Amniotic stem cell (primary cell): Measurements from ENCODE around the gene ZNF521.

Source experiments
- DNase-seq: peaks from one replicate; lab custom pipeline; 2025; lab: John Stamatoyannopoulos, UW

Gene ZNF521

DNA sequence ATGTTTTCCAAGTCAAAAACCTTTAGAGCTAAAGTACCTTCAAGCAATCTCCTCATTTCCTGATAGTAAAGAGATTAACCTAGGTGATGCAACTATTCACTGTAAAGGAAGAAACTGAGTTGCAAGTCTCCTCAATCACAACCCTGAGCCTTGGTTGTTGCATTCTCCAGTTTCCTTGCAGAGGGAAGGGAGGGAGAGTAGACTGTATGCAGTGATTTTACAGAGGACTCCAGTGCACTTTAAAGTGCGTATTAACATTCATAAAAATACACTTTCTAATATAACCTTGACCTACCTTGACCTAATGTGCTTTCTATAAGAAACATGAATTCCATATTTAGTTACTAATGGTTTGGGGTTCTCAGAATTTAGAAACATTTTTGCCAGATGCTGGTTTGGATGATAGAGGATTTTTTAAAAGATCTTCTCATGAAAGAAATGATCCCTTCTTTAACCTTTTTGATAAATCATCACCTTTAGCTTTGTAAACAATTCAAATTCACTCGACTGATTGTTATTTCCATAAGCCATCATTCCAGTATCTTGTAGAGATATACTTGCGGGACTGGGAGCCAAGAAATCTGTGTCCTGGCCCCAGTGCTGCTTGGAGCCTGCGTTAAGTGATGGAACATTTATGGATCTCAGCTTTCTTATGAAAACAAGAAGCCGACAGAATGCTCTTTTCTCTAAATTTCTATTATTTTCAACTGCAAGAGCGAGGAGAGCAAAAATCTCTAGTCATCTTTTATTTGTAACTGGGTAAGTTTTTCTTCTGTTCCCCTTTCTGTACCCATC is 228.3 kb downstream of the ZNF521 start:
- no peak for DNase-seq

DNA sequence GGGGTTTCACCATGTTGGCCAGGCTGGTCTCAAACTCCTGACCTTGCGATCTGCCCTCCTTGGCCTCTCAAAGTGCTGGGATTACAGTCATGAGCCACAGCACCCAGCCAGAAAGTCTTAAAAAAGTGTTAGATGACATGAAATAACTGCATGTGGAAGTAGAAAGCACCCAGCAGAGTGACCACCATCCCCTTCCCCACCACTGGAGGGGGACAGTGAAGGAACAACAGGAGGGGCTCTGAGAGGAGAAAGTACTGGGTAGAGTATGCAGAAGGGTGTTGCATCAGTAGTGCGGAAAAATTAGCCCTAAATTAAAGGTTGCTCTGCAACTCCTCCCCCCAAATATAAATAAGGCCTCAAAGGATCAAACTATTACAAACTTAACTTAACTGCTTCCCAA is 230.5 kb downstream of the ZNF521 start:
- no peak for DNase-seq

- DNase-seq = no peak
These were observed 238.4 kb downstream of the ZNF521 start for GRCh38 chr18:25113566-25113965.

DNA sequence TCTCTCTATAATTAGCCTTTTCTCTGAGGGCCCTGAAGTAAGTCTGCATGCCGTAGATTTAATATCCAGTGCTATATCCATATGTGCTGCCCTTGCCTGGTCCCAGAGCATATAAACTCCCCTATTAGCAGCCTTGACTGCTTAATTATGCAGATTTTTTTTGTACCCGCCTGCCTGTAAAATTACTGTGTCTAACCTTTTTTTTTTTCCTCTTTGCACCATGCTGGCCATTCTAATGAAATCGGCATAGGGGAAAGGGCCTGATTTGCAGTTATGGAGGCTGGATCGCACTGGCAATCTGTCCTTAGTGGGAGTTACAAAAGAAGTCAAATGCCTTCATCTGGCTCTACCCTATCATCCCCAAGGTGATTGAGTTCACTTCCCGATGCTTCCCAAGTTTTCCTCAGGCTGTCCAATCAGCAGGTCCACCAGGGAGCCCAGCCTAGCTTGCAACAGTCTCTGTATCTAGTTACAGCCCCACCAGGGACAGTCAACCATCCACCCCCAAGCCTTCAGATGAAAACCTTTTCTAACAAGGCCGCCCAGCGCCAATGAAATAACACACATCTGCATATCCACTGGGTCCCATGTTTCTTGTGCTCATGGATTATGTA is 239.0 kb downstream of the ZNF521 start:
- DNase-seq = no peak

GRCh38 chr18:25111377-25112288 is 240.3 kb downstream of the ZNF521 start:
- DNase-seq = no peak

DNA sequence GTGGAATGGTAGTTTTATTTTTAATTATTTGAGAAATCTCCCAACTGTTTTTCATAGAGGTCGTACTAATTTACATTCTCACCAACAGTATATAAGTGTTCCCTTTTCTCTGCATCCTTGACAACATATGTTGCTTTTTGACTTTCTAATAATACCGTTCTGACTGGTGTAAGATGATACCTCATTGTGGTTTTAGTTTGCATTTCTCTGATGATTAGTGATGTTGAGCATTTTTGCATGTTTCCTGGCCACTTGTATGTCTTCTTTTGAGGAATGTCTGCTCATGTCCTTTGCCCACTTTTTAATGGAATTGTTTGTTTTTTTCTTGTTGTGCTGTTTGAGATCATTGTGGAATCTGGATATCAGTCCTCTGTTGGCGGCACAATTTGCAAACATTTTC is 242.5 kb downstream of the ZNF521 start:
- peak; percentile 5 for DNase-seq

DNA sequence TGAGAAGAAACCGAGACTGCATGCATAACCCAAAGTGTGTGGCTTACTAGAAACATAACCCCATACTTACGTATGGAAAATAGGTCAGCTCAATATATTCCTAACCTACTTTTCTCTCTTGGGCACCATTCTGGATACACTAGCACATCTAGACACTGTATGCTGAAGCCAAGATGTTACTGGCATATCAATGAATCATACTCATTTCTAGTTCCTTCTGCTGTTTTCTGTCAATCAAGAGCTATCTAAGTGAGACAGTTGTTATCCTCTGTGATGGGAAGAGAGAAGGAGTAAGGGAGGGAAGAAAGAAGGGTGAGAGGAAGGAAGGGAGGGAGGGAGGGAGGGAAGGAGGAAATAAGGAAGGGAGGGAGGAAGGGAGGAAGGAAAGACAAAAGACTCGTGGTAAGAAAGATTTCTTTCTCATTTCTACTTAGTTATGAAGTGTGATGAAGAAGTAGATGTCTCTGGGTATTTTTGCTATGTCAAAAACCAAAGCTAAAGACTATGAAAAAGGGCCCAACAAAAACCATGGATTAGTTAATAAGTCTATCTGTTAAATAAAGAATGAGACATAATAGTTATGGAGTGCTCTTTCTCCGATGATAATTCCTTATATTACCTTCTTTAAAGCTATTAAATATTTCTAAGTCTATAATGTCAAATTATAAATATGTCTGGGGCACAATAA is 248.4 kb downstream of the ZNF521 start:
- DNase-seq = no peak

DNA sequence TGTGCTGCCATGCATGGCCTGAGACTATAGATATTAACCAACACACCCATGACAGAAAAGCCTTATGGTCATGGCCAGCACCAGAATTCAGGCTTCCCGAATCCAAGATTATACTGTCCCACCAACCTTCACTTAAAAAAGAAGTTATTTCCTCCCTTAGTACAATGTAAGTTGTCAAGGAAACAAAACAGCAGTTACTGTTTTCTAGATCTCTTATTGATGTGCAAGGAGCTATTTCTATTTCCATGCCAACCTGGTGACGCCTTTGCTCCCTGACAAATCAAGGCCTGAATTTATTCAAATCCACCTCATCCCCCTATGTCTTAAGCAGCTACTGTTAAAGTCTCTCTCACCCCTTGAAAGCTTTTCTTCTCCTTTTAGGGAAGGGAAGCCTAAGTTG is 249.3 kb downstream of the ZNF521 start:
- no peak for DNase-seq

DNA sequence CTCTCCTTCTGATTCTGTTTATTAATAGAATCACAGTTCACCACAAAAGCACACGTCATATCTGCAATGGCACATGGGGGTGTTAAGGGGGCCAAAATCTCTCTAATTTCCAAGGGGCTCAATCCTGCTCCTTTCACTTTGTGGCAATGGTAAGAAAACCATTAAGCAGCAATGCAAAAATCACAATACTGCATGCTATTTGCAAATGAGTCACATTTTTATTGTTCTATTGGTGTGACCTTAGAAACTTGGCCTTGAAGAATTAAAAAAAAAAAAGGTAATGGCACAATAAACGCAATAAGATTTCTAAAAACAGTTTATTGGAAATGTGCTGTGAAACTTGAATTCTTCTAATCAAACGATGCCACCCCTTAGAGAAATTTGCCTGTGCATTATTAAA is 251.5 kb downstream of the ZNF521 start:
- DNase-seq = no peak

DNA sequence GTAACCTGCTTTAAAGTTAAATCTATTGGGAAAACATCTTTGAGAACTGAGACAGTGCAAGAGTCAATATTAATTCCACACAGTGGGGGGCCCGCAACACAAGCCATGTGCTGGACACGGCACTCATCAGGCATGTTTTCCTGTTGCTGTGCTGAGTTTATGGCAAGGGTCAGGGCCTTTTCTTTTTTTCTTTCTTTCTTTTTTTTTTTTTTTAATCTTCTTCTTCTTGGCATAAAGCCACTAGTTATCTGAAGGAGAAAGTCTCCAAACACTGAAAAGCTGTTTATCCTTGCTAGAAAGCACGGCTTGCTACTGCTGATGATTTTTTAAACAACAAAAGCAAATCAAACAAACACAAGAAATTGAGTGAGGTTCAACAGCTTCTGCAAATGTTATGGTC is 252.1 kb downstream of the ZNF521 start:
- no peak for DNase-seq

GRCh38 chr18:25097569-25098056 is 254.4 kb downstream of the ZNF521 start:
- no peak for DNase-seq

DNA sequence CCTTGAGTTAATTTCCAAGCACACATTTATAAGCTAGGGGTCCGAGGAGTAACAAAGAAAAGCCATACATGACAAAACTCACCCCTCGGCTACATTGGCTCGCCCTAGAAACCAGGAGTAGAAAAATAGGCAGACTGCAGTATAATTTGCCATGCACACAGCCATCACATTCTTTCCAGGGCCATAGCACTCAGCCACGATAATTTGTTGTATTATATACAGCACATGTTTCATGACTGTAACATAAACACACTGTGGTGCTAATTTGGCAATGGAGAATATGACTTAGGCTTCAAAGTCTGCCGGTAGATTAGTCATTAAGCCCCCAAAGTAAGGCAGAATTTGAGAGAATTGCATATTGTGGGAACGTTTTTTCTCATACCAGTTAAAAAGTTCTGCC is 254.9 kb downstream of the ZNF521 start:
- no peak for DNase-seq

- no peak for DNase-seq
These were observed 258.8 kb downstream of the ZNF521 start for GRCh38 chr18:25093141-25093540.

- DNase-seq = no peak
These were observed 262.5 kb downstream of the ZNF521 start for GRCh38 chr18:25089470-25089869.

DNA sequence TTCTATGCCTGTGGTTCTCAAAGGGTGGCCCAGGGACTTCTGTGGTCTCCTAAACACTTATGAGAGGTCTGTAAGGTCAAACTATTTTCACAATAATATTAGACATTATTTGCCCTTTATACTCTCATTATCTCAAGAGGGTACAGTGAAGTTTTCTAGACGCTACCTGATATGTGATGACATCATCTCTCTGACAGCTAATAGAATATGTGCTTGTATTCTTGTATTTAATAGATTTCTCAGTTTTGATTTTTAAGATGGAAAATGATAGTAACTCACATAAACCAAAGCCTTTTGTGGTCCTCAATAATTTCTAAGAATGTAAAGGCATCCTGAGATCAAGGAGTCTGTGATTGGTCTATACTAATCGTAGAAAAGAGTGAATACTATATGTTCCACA is 265.1 kb downstream of the ZNF521 start:
- no peak for DNase-seq

GRCh38 chr18:25081001-25081400 is 271.0 kb downstream of the ZNF521 start:
- DNase-seq = no peak

DNA sequence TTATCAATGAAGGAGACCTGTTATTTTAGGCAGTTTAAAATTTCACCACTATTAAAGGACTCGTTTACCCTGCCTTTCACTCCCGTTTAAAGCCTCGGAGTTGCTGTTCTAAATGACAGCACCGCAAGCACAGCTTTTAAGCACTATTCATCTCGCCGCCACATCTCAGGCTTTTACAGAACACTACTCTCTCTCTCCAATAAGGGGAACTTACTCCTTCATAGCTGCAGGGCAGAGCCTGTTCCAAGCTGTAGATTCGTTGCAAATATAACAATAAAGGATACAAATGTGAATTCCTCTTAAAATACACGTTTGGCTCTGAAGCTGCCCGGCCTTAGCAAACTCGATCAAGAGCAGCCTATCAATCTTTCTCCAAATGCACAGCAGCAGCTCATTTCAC is 271.8 kb downstream of the ZNF521 start:
- DNase-seq = no peak

- DNase-seq = no peak
These were observed 273.8 kb downstream of the ZNF521 start for GRCh38 chr18:25077944-25078723.

DNA sequence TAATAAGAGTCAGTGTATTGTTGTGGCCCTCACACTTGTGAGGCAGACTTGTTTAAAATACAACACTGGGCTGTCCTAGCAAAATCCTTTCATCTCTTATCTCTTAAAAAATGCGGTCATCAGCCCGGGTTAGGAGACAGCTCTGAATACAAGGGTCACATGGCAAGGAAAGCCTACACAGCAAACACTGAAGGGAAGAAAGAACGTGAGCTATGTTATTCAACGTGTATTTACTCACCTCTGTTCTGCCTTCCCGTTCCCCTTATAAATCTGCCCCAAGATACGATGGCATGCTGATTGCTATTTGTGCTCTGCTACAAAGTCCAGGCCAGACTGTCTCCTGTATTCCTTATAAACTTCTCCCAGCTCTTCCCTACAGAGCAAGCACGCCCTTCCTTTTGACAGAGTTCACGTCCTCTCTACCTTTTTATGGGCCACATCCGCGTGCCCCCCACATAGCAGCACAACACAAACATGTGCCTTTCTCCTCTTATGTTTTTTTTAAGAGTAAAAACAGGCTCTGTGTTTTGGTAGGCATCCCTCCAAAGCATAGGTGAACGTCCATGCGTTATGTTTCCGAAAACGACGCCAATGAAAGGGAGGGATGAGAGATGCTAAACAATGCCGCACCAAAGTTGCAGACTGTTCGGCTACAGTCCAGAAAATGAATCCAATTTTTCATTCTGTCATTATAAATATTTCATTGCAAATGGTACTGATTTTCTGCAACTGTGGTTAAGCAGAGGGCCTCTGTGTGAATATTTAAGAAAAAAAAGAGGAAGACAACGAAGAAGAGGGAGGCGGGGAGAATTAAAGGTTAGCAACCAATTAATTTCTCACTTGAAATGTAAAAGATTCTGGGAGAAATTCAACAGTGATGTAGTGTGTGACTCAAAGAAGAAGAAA is 274.7 kb downstream of the ZNF521 start:
- no peak for DNase-seq

DNA sequence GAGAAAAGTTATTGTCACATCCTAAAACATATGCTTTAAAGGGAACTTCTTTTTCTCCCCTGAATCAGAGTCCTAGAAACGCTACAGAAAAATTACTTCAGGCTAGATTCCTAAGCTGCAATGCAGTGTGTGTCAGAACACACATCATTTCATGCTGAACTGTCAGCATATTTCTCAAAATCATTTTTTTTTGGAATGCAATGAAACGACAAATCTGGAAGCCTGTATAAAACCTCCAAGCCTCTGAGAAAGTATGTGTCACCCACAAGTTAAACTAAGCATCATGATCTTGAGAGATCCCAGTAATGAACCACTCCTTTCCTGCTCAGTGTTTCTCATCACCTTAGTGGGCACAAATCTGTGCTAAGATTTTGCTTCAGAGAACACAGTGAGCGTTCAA is 276.2 kb downstream of the ZNF521 start:
- no peak for DNase-seq
